ENCODE data around the gene STRBP.

STRBP gene

DNA sequence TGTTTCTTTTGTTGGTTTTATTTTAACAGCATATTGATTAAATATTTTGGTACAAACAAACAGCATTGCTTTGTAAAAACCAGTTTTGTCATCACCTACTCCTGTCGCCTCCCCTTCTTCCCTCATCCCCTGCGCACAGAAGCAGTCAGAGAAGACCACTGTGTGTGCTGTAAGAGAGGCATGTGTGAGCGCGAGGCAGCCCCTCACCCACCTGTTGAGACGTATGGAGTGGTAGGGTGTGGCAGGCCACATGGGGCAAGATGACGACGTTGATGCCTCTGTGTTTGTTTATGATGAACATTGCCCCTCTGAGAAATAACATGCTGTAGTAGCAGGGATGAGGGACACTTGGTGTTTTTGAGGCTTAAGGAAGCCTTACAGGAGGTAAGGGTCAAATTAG, 163.6 kb downstream of the STRBP start:
- TF ChIP-seq, protein P1, sequence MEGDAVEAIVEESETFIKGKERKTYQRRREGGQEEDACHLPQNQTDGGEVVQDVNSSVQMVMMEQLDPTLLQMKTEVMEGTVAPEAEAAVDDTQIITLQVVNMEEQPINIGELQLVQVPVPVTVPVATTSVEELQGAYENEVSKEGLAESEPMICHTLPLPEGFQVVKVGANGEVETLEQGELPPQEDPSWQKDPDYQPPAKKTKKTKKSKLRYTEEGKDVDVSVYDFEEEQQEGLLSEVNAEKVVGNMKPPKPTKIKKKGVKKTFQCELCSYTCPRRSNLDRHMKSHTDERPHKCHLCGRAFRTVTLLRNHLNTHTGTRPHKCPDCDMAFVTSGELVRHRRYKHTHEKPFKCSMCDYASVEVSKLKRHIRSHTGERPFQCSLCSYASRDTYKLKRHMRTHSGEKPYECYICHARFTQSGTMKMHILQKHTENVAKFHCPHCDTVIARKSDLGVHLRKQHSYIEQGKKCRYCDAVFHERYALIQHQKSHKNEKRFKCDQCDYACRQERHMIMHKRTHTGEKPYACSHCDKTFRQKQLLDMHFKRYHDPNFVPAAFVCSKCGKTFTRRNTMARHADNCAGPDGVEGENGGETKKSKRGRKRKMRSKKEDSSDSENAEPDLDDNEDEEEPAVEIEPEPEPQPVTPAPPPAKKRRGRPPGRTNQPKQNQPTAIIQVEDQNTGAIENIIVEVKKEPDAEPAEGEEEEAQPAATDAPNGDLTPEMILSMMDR (conservative IDR thresholded peaks at IDR 0.05; ENCODE audit: low read depth, low read length), result no peak
- H3K4me3 ChIP-seq (ENCODE audit: low read depth, low read length), result no peak overlapping the region
- DNase-seq (ENCODE audit: low read depth), result no peak

DNA sequence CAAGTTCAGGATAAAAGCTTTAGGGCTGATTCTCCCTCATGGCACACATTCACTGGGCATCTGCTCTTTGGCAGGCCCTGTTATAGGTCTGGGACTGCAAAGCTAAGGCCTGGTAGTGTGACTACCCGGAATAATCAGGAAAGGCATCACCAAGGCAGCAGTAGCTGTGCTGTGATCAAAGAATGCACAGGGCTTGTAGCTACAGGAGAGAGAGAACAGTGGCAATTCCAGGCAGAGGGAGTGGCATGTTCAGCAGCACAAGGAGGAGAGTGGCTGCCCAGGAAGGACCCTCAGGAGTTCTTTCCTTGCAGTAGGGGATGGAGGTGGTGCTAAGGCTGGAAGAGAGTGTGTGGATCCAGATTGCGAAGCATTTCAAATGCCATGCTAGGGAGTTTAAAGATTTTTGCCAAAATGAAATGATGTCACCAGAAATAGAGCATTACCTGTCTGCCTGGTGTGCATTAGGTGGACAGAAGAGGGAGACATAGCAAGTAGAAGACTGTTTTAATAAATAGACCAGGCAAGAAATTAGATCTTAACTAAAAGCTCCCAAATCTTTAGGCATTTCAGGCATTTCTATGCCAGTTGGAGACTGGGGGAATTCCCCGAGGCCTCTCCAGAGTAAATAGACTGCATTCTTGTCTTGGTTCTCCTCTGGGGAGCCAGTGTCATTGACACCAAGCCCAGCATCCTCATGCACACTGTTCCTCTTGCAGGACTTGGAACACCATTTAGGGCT, 165.8 kb downstream of the STRBP start:
- TF ChIP-seq, protein P1 (conservative IDR thresholded peaks at IDR 0.05; ENCODE audit: low read depth, low read length), result peak; percentile 62
- peak; percentile 47 for DNase-seq (ENCODE audit: low read depth)
- no peak overlapping the region for H3K4me3 ChIP-seq (ENCODE audit: low read depth, low read length)

DNA sequence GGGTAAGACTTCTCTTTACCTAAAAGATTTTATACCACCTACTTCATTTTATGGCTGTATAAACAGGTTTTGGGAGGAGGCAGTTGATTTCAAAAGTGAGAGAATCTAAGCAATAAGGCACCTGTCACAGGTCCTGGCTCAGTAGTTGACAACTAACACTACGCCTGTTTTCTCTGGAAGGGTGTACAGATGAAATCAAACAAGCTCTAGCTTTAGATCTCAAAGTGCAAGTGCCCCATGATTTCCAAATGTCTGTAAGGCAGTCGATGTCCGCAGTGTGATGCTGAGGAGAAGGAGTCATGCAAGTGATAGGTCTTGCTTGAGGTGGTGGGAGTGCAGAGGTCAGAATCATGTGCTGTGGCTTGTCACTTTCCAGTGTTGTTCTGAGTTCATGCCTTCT, 168.8 kb downstream of the STRBP start:
- no peak overlapping the region for H3K4me3 ChIP-seq (ENCODE audit: low read depth, low read length)
- TF ChIP-seq, protein P1 (conservative IDR thresholded peaks at IDR 0.05; ENCODE audit: low read depth, low read length), result no peak
- no peak for DNase-seq (ENCODE audit: low read depth)

- no peak overlapping the region for H3K4me3 ChIP-seq (ENCODE audit: low read depth, low read length)
- DNase-seq (ENCODE audit: low read depth), result no peak
- TF ChIP-seq, protein P1 (conservative IDR thresholded peaks at IDR 0.05; ENCODE audit: low read depth, low read length), result no peak
These were observed 169.3 kb downstream of the STRBP start for GRCh38 chr9:123099042-123099441.

GRCh38 chr9:123098096-123098459, 170.3 kb downstream of the STRBP start:
- no peak overlapping the region for H3K4me3 ChIP-seq (ENCODE audit: low read depth, low read length)
- no peak for DNase-seq (ENCODE audit: low read depth)

GRCh38 chr9:123097430-123098095, 170.8 kb downstream of the STRBP start:
- no peak for DNase-seq (ENCODE audit: low read depth)
- no peak overlapping the region for H3K4me3 ChIP-seq (ENCODE audit: low read depth, low read length)
- TF ChIP-seq, protein P1 (conservative IDR thresholded peaks at IDR 0.05; ENCODE audit: low read depth, low read length), result no peak

More at GRCh38 chr9:123098096-123098459, 170.3 kb downstream of the STRBP start:
- TF ChIP-seq, protein P1 (conservative IDR thresholded peaks at IDR 0.05; ENCODE audit: low read depth, low read length), result no peak
